ENCODE results near the gene TBX1.

Gene TBX1

DNA sequence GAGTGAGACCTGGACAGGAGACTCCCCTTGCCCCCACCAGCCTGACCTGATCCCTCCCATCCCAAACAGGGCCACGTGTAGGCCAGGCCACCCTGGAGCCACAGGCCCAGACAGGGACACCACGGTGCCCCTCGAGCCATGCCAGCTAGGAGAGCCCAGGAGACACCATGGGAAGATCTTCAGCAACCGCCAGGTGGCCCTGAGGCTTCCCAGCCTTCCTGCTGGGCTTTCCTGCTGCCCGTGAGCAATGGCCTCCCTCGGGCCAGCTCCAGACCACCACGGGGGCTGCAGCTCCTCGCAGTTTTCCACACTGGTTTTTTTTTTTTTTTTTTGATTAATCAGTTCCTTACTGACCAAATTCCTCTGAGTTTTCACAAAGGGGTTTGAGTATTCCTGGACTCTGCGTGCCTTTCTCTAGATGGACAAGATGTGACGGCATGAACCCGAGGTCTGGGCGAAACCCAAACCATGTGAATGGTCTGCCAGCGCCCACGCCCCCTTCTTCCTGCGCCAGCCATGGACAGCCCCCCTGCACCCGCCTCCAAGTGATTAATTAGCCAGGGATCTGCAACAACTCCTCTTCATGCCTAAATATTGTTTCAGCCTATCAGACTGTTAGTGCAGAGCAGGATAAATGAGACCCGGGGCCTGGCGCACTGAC is 40.9 kb downstream of the TBX1 start:
- WGBS (ENCODE audit: insufficient coverage, insufficient read length), result no CpG with 5 or more reads among the region's 18 CpGs
- no peak for DNase-seq (ENCODE audit: low read depth, low spot score)
- Histone ChIP-seq H3K9me3 (ENCODE audit: control insufficient read depth, insufficient read depth, low read length) (no peaks in the 10 kb centered on the region), H3K36me3 (ENCODE audit: control insufficient read depth, insufficient read depth, low read length) (0 out of 2 replicates have a peak, but pooled peaks cover under 1% of the 10 kb centered on the region), H3K4me3 (ENCODE audit: low read length) (no peak overlapping the region), H3K27me3 (ENCODE audit: control insufficient read depth, insufficient read depth, low read length) (no peaks in the 10 kb centered on the region), H3K4me1 (ENCODE audit: control insufficient read depth, insufficient read depth, low read length) (no peaks in the 10 kb centered on the region), H3K27ac (ENCODE audit: low read length) (no peak overlapping the region)

- Histone ChIP-seq H3K27ac (ENCODE audit: low read length) (no peak overlapping the region), H3K36me3 (ENCODE audit: control insufficient read depth, insufficient read depth, low read length) (peaks cover 3% of the 10 kb centered on the region; the same call in 1 of the 2 replicates), H3K4me3 (ENCODE audit: low read length) (no peak overlapping the region), H3K27me3 (ENCODE audit: control insufficient read depth, insufficient read depth, low read length) (no peaks in the 10 kb centered on the region), H3K9me3 (ENCODE audit: control insufficient read depth, insufficient read depth, low read length) (no peaks in the 10 kb centered on the region), H3K4me1 (ENCODE audit: control insufficient read depth, insufficient read depth, low read length) (no peaks in the 10 kb centered on the region)
- DNase-seq (ENCODE audit: low read depth, low spot score), result no peak
- no CpG with 5 or more reads among the region's 26 CpGs for WGBS (ENCODE audit: insufficient coverage, insufficient read length)
Measured at GRCh38 chr22:19802001-19802893, 41.7 kb downstream of the TBX1 start.

DNA sequence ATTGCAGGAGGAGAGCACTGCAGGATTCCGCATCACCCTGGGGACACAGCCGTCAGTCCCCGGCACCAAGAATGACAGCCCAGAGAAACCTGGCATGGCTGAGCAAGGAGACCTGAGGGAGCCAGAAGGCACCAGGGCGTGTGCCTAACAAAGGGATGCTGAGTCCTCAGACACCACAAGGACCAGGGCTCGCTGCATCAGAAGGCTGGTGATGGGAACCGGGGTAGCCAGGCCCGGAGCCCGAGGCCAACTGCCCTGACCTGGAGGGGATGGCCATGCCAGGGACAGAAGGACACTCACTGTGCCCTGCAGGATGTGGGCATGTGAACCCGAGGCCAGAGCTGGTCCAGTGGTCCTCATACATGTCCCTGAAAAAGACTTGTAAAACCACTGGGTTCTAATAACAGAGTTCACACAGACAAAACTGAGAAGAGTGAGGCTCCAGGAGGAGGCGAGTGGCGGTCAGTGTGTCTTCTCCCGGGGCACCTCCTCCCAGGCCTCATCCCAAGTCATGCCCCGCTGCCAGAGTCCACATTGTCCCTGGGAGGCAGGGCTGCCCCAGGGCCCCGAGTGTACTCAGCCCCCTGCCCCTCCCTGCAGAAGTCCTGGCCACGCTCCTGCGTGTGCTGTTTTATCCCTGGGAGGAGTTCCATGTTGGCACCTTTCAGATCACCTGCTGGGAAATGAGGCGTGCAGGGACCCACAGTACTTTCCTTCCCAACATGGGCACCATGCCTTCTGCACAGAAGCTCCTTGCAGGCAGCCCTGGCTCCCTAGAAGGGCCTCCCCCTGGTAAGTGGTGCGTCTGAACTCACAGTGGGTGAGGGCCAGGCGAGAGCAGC is 42.5 kb downstream of the TBX1 start:
- no CpG with 5 or more reads among the region's 19 CpGs for WGBS (ENCODE audit: insufficient coverage, insufficient read length)
- no peaks in the 10 kb centered on the region for H3K27me3 ChIP-seq (ENCODE audit: control insufficient read depth, insufficient read depth, low read length)
- DNase-seq (ENCODE audit: low read depth, low spot score), result no peak
- H3K9me3 ChIP-seq (ENCODE audit: control insufficient read depth, insufficient read depth, low read length), result no peaks in the 10 kb centered on the region
- H3K4me1 ChIP-seq (ENCODE audit: control insufficient read depth, insufficient read depth, low read length), result no peaks in the 10 kb centered on the region
- peaks cover 3% of the 10 kb centered on the region; the same call in 1 of the 2 replicates for H3K36me3 ChIP-seq (ENCODE audit: control insufficient read depth, insufficient read depth, low read length)
- H3K27ac ChIP-seq (ENCODE audit: low read length), result no peak overlapping the region
- no peak overlapping the region for H3K4me3 ChIP-seq (ENCODE audit: low read length)

DNA sequence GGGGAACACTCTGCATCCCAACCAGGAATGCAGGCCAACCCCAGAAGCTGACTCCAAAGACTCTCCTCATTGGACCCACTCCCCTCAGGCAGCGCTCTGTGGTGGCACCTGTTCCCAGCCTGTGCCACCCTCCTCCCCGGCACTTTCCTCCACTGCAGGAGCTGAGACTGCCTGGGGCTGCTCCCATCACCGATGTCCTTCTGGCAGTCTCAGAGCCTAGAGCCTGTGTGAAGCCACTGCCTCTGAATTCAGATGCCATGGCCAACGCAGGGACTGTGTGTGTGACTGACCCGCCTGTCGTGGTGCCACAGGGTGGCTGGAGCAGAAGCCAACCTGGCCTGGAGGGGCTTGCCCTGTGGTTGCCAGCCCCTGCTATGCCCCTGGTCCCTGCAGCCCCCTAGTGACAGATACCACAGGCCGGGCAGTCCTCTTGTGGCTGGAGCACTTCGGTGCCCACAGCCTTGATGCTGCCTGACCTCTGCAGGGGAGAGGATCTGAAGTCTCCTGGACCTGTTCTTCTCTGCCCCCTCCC is 43.2 kb downstream of the TBX1 start:
- H3K4me1 ChIP-seq (ENCODE audit: control insufficient read depth, insufficient read depth, low read length), result no peaks in the 10 kb centered on the region
- H3K4me3 ChIP-seq (ENCODE audit: low read length), result no peak overlapping the region
- no peak for DNase-seq (ENCODE audit: low read depth, low spot score)
- peaks cover 3% of the 10 kb centered on the region; the same call in 1 of the 2 replicates for H3K36me3 ChIP-seq (ENCODE audit: control insufficient read depth, insufficient read depth, low read length)
- H3K27ac ChIP-seq (ENCODE audit: low read length), result no peak overlapping the region
- no CpG with 5 or more reads among the region's 8 CpGs for WGBS (ENCODE audit: insufficient coverage, insufficient read length)
- H3K9me3 ChIP-seq (ENCODE audit: control insufficient read depth, insufficient read depth, low read length), result no peaks in the 10 kb centered on the region
- H3K27me3 ChIP-seq (ENCODE audit: control insufficient read depth, insufficient read depth, low read length), result no peaks in the 10 kb centered on the region

DNA sequence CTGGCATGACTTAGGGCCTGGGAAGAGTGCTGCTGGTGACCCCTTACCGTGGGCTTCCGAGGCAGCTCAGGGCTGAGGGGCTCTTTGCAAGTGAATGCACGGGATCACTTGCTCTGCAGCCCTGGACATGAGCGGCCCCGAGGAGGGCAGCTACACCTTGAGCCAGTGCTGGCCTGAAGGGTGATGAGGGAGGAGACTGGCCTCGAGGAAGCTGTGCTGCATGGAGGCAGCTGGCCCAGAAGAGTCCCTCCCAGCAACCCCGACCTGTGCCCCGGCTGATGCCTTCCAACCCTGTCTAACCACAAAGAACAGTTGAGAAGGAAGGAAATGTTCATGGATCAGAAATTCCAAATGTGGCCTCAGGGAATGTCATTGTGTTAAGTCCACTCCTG is 45.2 kb downstream of the TBX1 start:
- Histone ChIP-seq H3K27me3 (ENCODE audit: control insufficient read depth, insufficient read depth, low read length) (no peaks in the 10 kb centered on the region), H3K36me3 (ENCODE audit: control insufficient read depth, insufficient read depth, low read length) (peaks cover 3% of the 10 kb centered on the region; the same call in 1 of the 2 replicates), H3K27ac (ENCODE audit: low read length) (no peak overlapping the region), H3K9me3 (ENCODE audit: control insufficient read depth, insufficient read depth, low read length) (no peaks in the 10 kb centered on the region), H3K4me3 (ENCODE audit: low read length) (no peak overlapping the region), H3K4me1 (ENCODE audit: control insufficient read depth, insufficient read depth, low read length) (no peaks in the 10 kb centered on the region)
- no CpG with 5 or more reads among the region's 8 CpGs for WGBS (ENCODE audit: insufficient coverage, insufficient read length)
- no peak for DNase-seq (ENCODE audit: low read depth, low spot score)

GRCh38 chr22:19806213-19807160 is 45.9 kb downstream of the TBX1 start:
- WGBS (ENCODE audit: insufficient coverage, insufficient read length), result no CpG with 5 or more reads among the region's 38 CpGs

DNA sequence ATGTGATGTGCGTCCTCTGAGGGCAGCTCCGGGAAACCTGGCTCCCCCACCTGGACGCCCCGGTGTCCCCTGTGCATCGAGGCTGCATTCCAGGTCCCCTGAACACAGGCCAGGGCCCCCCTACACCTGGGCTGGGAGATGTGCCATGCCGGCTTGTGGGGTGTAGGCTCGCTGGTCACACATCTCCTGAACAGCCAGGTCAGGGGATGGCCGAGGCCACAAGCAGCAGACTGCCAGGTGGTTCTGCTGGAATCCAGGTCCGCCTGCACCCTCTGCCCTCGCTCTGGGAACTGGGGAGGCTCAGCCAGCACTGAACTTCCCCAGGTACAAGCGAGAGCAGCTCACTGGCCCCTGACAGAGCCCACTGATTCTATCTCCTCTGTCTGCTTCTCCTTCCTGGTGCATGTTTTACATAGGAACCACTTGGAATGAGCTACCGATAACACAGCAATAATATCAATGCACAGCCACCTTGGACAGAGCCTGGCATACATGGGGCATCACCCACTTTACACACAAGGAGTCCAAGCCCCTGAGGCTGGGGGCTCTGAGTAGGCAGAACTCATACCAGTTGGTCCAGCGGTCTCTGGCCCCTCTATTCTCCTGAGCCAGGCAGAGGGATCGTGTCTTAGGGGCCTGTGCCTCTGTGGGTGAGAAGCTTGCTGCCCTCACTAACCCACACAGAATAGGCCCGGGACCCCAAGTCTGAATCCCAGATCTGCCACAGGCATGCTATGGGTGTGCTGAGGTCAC is 46.8 kb downstream of the TBX1 start:
- H3K27me3 ChIP-seq (ENCODE audit: control insufficient read depth, insufficient read depth, low read length), result no peaks in the 10 kb centered on the region
- no CpG with 5 or more reads among the region's 15 CpGs for WGBS (ENCODE audit: insufficient coverage, insufficient read length)
- DNase-seq (ENCODE audit: low read depth, low spot score), result no peak
- no peaks in the 10 kb centered on the region for H3K9me3 ChIP-seq (ENCODE audit: control insufficient read depth, insufficient read depth, low read length)
- no peaks in the 10 kb centered on the region; the same call in 1 of the 2 replicates for H3K4me1 ChIP-seq (ENCODE audit: control insufficient read depth, insufficient read depth, low read length)
- no peak overlapping the region for H3K4me3 ChIP-seq (ENCODE audit: low read length)
- peaks cover 3% of the 10 kb centered on the region; the same call in 1 of the 2 replicates for H3K36me3 ChIP-seq (ENCODE audit: control insufficient read depth, insufficient read depth, low read length)
- H3K27ac ChIP-seq (ENCODE audit: low read length), result no peak overlapping the region

More at GRCh38 chr22:19806213-19807160, 45.9 kb downstream of the TBX1 start:
- H3K4me3 ChIP-seq (ENCODE audit: low read length), result no peak overlapping the region
- DNase-seq (ENCODE audit: low read depth, low spot score), result no peak
- H3K9me3 ChIP-seq (ENCODE audit: control insufficient read depth, insufficient read depth, low read length), result no peaks in the 10 kb centered on the region
- peaks cover 3% of the 10 kb centered on the region; the same call in 1 of the 2 replicates for H3K36me3 ChIP-seq (ENCODE audit: control insufficient read depth, insufficient read depth, low read length)
- H3K4me1 ChIP-seq (ENCODE audit: control insufficient read depth, insufficient read depth, low read length), result no peaks in the 10 kb centered on the region
- H3K27ac ChIP-seq (ENCODE audit: low read length), result no peak overlapping the region
- H3K27me3 ChIP-seq (ENCODE audit: control insufficient read depth, insufficient read depth, low read length), result no peaks in the 10 kb centered on the region

GRCh38 chr22:19807914-19808872 is 47.6 kb downstream of the TBX1 start:
- Histone ChIP-seq H3K27ac (ENCODE audit: low read length) (no peak overlapping the region), H3K36me3 (ENCODE audit: control insufficient read depth, insufficient read depth, low read length) (peaks cover 3% of the 10 kb centered on the region; the same call in 1 of the 2 replicates), H3K27me3 (ENCODE audit: control insufficient read depth, insufficient read depth, low read length) (no peaks in the 10 kb centered on the region), H3K9me3 (ENCODE audit: control insufficient read depth, insufficient read depth, low read length) (no peaks in the 10 kb centered on the region), H3K4me3 (ENCODE audit: low read length) (no peak overlapping the region), H3K4me1 (ENCODE audit: control insufficient read depth, insufficient read depth, low read length) (no peaks in the 10 kb centered on the region; the same call in 1 of the 2 replicates)
- WGBS (ENCODE audit: insufficient coverage, insufficient read length), result no CpG with 5 or more reads among the region's 20 CpGs
- DNase-seq (ENCODE audit: low read depth, low spot score), result no peak

Data from iPS DF 6.9 (cell line).